Measurements from ENCODE around the gene ZBTB21.
A peak's percentile ranks its signal among the peaks of the same experiment; 100 is the strongest.

GRCh38 chr21:42025376-42026081 lies 15.4 kb upstream of the ZBTB21 start:
- TF ChIP-seq POLR2A (IDR thresholded peaks at IDR 0.05; ENCODE audit: low read depth, low read length): no peak
- no peak for TF ChIP-seq CTCF (conservative IDR thresholded peaks at IDR 0.05; ENCODE audit: low read depth, low read length)
- no peak for TF ChIP-seq MXI1 (IDR thresholded peaks at IDR 0.05; ENCODE audit: borderline replicate concordance, low read depth, low read length)
- TF ChIP-seq BHLHE40 (IDR thresholded peaks at IDR 0.05; ENCODE audit: low read depth, low read length): no peak; the same call in 1 of the 2 replicates
- peak; percentile 73 for TF ChIP-seq FOS (IDR thresholded peaks at IDR 0.05; ENCODE audit: low read depth, low read length)
- TF ChIP-seq MAFK (IDR thresholded peaks at IDR 0.05; ENCODE audit: low read depth, low read length): no peak
- no peak for TF ChIP-seq USF2 (IDR thresholded peaks at IDR 0.05; ENCODE audit: low read depth, low read length)
- no peak for TF ChIP-seq CEBPB (IDR thresholded peaks at IDR 0.05; ENCODE audit: low read depth, low read length)
- peak; percentile 11; the same call in 1 of the 2 replicates for TF ChIP-seq SMC3 (IDR thresholded peaks at IDR 0.05; ENCODE audit: low read depth, low read length)
